Head of caudate nucleus (tissue), 42 donors: Measurements from ENCODE around the gene PRDX5.

Experiments
- DNase-seq, 42 donors: peaks; one replicate each; pipeline versions ENCODE4 v3.0.0 to v3.0.0-alpha.2; 2020 to 2021; ENCODE audit warnings: mixed read lengths in 7 of 42
- intact Hi-C: fragments of 100-400 bp; cut with DNase I; formaldehyde crosslinking; loops from one replicate; pipeline ENCODE4 v1.15.0; 2022

Gene PRDX5

DNA sequence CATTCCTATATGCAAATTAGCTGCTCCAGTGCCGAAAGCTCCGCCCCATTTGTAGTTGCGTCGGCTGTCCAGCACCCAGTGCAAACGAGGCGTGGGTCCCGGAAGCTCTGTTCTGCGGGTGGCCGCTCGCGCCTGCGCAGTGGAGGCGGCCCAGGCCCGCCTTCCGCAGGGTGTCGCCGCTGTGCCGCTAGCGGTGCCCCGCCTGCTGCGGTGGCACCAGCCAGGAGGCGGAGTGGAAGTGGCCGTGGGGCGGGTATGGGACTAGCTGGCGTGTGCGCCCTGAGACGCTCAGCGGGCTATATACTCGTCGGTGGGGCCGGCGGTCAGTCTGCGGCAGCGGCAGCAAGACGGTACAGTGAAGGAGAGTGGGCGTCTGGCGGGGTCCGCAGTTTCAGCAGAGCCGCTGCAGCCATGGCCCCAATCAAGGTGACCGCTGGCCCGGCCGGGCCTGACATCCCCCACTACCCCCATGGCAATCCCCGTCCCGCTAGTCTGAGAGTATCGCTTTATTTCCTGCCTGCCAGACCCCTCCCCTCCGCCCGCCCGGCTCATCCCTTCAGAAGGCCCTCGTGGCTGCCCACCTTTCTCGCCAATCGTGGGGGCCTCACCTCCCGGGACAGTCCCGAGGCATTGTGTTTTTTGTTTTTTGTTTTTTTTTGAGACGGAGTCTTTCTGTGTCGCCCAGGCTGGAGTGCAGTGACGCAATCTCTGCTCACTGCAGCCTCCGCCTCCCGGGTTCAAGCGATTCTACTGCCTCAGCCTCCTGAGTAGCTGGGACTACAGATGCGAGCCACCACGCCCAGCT lies at the start of gene PRDX5:
PRDX5 (plus strand) TSS at position 161 of the 805 bp plus-strand sequence; CDS start at position 256, 95 bp downstream.
- DNase-seq: peak; percentile 94 to 99 (median 97)
- intact Hi-C loops: loop anchor here (5.0 kb wide), 1 partner anchor 39 kb away; the partner anchor contains the start of gene RPS6KA4

DNA sequence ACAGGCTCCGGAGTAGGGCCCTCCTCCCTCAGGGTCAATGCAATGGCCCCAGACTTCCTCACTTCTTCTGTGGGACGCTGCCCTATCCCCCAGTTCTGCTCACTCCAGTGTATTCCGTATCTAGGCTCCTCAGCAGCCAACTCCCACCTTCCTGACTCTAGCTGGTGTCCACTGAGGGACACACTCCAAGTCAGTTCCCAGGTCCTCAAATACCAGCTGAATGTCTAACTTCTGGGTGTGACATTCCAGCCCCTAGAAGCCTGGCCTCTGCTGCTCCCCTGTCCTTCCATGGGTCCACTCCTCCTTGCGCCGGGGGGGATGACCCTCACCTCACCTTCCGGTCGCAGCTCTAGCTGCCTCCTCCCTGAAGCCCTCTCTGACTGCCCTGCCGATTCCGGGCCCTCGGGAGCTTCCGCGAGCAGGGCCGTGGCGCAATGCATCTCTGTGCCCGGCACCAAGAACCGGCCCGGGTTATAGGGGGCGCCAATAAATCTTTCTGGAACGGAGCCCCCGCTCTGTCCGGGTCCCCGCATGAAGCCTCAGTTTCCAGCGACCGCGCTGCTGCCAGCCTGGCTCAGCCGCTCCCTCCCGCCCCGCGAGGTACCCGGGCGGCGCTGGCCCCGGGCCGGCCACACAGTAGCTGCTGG lies 48.9 kb upstream of the PRDX5 start:
- intact Hi-C loops: no loop called here
- peak in 17 of 42 donors; percentile 28 to 72 (median 52) for DNase-seq

DNA sequence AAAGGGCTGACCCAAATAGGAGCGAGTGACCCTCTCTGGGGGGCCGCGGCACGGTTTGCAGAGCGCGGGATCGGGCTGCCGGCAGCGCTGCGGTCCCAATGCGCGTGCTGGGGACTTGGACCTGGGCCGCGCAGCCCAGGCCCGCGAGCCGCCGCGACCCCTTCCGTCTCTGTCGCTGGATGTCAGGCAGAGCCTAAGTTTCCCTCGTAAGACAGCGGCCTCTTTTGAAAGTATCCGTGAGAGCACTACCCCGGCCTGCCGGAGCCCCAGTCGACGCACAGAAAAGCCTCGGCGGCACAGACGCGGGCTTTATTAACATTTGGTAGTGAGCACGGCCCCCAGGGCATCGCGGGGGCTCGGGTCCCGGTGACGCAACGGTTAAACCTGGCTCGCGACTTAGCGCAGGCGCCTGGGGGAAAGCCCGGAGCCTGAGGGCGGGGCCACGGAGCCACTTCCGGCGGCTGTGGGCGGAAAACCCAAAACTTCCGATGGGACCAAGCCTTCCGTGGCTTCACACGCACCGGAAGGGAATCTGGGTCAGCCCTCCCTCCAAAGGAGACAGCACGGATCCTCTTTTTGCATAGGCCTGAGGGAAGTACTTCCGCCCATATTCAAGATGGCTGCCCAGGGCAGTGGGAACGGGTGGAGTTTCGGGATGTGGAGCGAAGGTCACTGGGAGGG lies 48.2 kb upstream of the PRDX5 start:
- intact Hi-C loops: loop anchor here (2.0 kb wide), 2 partner anchors 15 to 35 kb away; partner anchors contain the start of genes BAD, ESRRA and GPR137
- peak; percentile 98 to 100 (median 99) for DNase-seq

GRCh38 chr11:64275031-64275800 lies 42.7 kb upstream of the PRDX5 start:
- intact Hi-C loops: no loop called here
- DNase-seq: no peak

DNA sequence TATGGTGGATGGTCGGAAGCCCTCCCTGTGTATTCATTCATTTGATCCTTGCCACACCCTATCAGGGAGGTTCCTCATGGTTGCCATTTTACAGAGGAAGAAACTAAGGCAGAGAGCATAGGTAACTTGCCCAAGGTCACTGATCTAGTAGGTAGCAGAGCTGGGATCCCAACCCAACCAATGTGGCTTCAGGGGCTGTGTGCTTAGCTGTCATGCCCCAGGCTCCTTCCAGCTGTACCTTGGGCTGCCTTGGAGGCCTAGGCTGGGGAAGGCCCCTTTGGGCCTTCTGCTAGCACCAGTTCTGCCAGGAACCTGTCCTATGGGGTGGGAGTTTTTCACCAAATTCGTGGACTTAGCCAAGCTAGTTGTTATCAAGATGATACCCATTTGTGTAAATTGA lies 42.1 kb upstream of the PRDX5 start:
- intact Hi-C loops: no loop called here
- DNase-seq: no peak

- intact Hi-C loops: no loop called here
- no peak for DNase-seq
Observed at GRCh38 chr11:64276653-64277431, 41.1 kb upstream of the PRDX5 start.

- intact Hi-C loops: no loop called here
- no peak for DNase-seq
Observed at GRCh38 chr11:64278576-64279190, 39.2 kb upstream of the PRDX5 start.

DNA sequence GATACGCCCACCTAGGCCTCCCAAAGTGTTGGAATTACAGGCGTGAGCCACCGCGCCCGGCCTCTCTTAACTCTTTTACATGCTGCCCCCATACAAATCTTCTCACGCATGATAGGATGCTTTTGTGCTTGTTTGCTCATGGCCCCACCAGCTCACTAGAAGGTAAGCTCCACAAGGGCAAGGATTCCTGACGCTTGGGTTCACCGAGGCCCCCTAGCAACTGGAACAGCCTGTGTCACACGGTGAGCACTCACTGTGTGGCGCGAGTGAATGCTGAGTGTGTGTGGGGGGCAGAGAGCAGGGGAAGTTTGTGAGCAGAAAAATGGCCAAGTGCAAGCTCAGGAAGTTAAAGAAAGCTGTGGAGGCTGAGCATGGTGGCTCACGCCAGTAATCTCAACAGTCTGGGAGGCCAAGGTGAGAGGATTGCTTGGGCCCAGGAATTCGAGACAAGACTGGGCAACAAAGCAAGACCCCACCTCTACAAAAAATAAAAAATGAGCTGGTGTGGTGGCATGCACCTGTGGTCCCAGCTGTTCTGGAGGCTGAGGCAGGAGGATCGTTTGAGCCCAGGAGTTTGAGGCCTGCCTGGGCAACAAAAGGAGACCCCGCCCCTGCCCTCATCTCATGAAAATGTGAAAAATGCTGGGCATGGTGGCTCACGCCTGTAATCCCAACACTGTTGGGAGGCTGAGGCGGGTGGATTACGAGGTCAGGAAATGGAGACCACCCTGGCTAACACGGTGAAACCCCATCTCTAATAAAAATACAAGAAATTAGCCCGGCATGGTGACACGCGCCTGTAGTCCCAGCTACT lies 35.8 kb upstream of the PRDX5 start:
- no peak for DNase-seq
- intact Hi-C loops: no loop called here

DNA sequence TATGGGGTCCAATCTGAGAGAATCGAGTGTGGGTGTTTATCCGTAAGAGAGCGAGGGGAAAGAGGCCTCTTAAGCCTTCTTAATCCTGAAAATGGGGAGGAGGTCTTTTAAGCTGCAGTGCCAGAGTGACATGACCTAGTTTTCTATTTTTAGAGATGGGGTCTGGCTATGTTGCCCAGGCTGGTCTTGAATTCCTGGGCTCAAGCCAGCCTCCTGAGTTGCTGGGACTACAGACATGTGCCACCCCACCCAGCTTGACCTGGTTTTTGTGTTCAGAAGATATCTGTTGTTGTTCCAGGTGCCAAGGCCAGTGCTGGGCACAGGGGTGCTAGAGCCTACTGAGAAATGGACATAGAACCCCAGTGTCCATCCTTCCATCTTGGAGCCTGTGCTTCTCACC lies 34.8 kb upstream of the PRDX5 start:
- DNase-seq: no peak
- intact Hi-C loops: no loop called here

- peak; percentile 97 to 99 (median 98) for DNase-seq
- intact Hi-C loops: loop anchor here (2.0 kb wide), 1 partner anchor 14 kb away; no protein-coding TSS in a partner anchor
Observed at GRCh38 chr11:64284048-64284961, 33.6 kb upstream of the PRDX5 start, which contains the start of gene BAD. Gene BAD, minus strand, starts transcription at chr11:64284665. Its CDS starts 297 bp downstream, at chr11:64284368.

DNA sequence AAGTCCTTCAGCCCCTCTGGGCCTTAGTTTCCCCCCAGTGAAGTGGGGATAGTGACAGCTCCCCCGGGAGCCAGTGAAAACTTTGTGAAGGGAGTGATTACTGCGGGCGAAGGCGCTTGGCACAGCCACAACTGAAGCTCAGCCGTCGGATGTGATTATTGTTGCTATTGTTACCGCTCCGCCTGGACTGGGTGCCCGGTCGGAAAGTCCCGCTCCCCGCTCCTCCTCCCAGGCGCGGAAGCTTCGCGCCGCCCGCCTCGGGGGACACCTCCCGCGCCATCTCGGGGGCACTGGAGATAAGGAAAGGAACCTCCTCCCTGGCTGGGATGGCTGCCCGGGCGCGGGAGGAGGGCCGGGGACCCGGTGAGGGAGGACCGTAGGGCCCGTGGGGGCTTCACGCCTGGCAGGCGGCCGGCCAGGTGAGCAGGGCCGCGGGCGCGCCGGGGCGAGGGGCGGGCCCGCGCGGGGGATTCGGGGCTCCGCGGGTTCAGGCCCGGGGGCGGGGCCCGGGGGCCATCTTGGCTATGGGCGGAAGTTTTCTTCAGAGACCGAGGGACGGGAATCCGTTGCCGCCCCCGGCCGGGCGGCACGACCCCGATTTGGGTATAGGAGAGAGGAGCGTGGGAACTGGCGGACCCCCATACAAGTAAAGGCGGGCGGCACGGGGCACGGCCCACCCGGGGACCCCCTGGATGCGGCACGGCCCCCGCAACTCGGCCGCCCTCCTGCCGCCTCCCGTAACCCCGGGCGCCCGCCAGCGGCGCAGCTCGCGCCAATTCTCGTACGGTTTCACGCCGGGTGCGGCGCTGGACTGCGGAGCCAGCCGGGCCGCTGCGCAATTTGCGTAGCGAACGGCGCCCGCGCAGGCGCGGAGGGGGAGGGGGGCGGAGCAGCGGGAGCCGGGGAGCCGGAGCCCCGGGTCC lies 32.7 kb upstream of the PRDX5 start, which contains the start of gene GPR137:
GPR137 (plus strand) TSS at position 887 of the 923 bp plus-strand sequence. CDS start 677 bp downstream, outside the sequence.
- peak; percentile 61 to 96 (median 91) for DNase-seq
- intact Hi-C loops: loop anchor here (2.0 kb wide), 1 partner anchor 14 kb away; no protein-coding TSS in a partner anchor

DNA sequence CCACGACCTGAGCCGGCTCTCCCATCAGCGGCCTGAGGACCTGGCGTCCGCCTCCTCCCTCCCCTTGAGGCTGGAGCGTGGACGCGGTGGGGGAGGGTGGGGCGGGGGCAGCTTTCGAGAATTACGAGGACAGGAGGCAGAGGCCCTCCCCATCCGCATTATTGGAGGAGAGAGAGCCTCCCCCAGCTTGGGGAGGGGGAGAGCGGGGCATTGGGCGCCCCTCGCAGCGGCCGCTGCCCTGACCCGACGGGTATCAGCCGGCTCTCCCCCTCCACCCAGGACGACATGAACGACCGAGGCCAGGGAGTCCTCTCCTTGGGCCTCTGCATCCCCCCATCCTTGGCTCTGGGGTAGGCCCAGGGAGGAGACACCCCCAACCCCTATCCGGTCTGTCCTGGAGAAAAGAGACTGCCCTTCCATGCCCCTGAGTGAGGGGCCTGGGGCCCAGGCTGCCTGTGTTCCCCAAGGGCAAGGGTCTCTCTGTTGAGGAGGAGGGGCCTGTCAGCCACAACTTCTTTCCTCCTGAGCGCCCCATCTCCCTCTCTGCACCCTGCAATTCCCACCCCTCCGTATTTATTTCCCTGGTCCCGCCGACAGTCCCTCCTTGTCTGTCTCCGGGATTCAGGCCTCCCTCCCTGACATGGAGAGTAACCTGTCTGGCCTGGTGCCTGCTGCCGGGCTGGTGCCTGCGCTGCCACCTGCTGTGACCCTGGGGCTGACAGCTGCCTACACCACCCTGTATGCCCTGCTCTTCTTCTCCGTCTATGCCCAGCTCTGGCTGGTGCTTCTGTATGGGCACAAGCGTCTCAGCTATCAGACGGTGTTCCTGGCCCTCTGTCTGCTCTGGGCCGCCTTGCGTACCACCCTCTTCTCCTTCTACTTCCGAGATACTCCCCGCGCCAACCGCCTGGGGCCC lies 31.8 kb upstream of the PRDX5 start:
- intact Hi-C loops: loop anchor here (2.0 kb wide), 1 partner anchor 15 kb away; no protein-coding TSS in a partner anchor
- peak in 1 of 42 donors; percentile 21 for DNase-seq

GRCh38 chr11:64286801-64287159 lies 31.1 kb upstream of the PRDX5 start:
- intact Hi-C loops: no loop called here
- no peak for DNase-seq
